GM18519 (cell line): ENCODE data around the gene SRMS.
"Not testable (repeated sequence)": the region's sequence is repeated elsewhere in the genome, so short reads cannot be mapped to it uniquely, and the experiment has no call there.

ENCODE experiments used
- ATAC-seq: cut with Tn5 transposase; IDR thresholded peaks from one replicate; pipeline ENCODE4 v1.9.1; 2021; ENCODE audit warnings: mild to moderate bottlenecking, moderate library complexity; ENCODE audit not compliant: unreplicated experiment, low FRiP score

The SRMS gene

GRCh38 chr20:63529861-63530787, 17.4 kb downstream of the SRMS start:
- no peak for ATAC-seq

GRCh38 chr20:63529180-63529860, 18.2 kb downstream of the SRMS start:
- ATAC-seq, result no peak

DNA sequence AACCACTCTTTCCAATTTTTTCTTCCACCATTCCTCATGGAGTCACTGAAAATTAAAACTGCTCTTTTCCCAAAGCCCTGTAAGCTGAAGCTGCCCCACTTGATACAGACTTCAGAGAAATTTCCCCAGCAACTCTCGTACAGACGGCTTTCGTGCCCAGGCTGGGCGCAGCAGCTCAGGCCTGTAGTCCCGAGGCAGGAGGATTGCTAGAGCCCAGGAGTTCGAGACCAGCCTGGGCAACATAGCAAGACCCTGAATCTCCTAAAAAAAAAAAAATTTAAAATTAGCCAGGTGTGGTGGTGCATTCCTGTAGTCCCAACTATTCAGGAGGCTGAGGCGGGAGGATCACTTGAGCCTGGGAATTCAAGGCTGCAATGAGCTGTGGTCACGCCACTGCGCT, 20.4 kb downstream of the SRMS start:
- ATAC-seq, result no peak

DNA sequence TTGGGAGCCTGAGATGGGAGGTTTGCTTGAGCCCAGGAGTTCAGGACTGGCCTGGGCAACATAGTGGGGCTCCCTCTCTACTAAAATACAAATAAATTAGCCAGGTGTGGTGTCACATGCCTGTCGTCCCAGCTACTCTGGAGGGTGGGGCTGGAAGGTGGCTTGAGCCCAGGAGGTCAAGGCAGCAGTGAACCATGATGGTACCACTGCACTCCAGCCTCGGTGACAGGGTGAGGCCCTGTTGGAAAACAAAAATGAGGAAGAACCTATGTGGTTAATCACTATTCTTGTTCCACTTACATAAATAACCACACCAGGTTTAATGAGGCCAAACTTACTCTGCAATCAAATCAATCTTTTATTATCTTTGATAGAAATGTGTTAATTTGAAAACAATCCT, 21.6 kb downstream of the SRMS start:
- no peak for ATAC-seq

- ATAC-seq, result no peak
These were observed 22.4 kb downstream of the SRMS start for GRCh38 chr20:63525185-63525584.

- ATAC-seq, result no peak
These were observed 24.5 kb downstream of the SRMS start for GRCh38 chr20:63522981-63523611.

- ATAC-seq, result no peak
These were observed 25.3 kb downstream of the SRMS start for GRCh38 chr20:63522091-63522868.

DNA sequence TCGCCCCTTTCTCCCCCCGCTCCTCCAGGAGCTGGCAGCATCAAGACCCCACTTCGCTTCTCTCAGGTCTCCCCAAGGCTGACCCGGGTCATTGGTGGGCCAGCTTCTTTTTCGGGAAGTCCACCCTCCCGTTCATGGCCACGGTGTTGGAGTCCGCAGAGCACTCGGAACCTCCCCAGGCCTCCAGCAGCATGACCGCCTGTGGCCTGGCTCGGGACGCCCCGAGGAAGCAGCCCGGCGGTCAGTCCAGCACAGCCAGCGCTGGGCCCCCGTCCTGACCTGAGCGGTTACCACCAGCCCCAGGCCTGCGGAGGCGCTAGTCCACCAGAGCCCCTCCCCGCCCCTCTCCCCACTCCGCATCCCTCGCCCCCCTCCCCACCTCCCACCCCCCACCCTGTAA, 25.9 kb downstream of the SRMS start:
- ATAC-seq, result no peak

DNA sequence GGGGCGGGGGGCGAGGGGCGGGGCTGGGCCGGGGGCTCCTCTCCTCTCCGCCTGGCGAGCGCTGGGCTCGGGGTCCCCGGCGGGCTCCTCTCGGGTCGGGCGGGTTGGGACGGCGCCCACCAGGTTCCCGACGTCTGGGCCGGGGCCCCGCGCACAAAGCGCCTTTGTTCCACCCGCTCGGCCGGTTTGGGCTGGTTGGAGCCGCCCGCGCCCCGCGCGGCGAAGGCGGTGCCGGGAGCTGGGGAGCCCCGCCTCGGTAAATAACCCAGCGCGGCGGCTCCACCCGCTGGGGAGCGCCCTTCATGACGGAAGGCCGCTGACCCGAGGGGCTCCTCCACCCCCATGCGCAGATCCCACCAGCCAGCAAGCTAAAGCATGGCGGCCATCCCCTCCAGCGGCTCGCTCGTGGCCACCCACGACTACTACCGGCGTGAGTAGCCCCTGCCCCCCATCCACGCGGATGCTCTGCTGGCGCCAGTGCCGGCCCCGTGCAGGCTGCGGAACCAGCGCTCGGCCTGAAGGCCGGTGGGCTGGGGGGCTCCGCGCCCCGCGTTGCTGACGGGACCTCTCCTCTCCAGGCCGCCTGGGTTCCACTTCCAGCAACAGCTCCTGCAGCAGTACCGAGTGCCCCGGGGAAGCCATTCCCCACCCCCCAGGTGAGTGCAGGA, 26.5 kb downstream of the SRMS start:
- ATAC-seq, result peak; percentile 27

GRCh38 chr20:63520504-63520933, 27.0 kb downstream of the SRMS start, which contains the start of gene PPDPF:
PPDPF (plus strand) TSS chr20:63520765; CDS start chr20:63521309, 544 bp downstream.
- peak; percentile 53 for ATAC-seq

GRCh38 chr20:63519668-63520503, 27.7 kb downstream of the SRMS start:
- ATAC-seq, result no peak

DNA sequence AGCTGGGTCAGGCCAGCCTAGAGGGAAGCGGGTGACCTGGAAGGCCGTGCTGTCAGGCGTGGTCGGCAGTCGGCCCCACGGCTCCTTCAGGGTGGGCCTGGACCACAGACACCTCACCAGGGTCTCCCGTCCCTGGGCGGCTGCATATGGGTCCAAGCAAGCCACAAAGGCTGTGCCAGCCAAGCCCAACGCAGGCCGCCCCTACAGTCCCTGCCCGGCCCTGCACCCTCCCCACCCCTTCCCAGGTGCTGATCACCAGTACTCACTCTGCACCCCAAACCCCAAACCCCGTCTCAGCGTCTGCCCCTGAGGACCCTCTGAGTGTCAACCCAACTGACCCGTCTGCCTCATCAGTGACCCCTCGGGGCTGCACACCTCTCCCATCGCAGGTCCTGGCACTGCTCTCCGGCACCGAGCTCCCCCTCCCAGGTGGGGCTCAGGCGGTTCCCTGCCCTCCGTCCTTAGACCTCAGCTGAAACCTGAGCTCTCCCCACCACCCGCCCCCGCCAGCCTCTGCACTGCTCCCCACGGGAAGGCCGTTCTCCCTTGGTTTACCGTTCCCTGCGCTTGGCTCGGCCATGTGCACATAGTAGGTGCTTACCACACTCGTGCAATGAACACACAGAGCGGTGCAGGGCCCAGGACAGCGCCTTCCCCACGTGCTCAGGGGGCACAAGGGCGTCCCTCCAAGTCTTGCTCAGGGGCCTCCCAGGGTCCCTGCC, 28.4 kb downstream of the SRMS start:
- ATAC-seq, result no peak

DNA sequence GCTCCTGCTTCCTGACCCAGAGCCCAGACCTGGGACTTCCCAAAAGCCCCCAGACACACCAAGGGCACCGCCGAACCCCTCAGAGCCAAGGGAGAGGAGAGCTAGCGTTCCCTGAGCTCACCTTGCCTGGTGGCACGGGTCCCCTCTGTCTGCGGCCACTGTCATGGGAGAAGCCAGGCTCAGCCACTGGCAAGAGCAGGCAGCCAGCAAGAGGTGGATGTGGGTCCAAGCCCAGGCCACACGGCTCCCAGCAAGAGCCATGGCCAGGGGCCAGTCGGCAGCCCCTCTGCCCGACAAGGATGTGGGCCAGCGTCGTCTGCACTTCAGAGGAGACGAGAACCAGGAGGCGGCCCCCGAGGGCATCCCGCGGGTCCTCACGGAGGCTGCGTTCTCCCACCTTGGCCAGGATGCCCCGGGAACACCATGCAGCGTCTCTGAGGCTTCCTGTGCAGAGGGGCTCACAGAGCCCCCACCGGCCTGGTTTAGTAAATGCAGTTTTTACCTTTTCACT, 29.1 kb downstream of the SRMS start:
- no peak for ATAC-seq

- no peak for ATAC-seq
These were observed 29.9 kb downstream of the SRMS start for GRCh38 chr20:63517376-63518309.

GRCh38 chr20:63514520-63514919, 33.0 kb downstream of the SRMS start:
- ATAC-seq, result not testable (repeated sequence)

- ATAC-seq, result no peak
These were observed 34.3 kb downstream of the SRMS start for GRCh38 chr20:63513207-63513606.

- no peak for ATAC-seq
These were observed 38.4 kb downstream of the SRMS start for GRCh38 chr20:63509088-63509564.
